Measurements from ENCODE around the gene TM4SF1.
"Not testable (repeated sequence)": the region's sequence is repeated elsewhere in the genome, so short reads cannot be mapped to it uniquely, and the experiment has no call there.

Gene TM4SF1

DNA sequence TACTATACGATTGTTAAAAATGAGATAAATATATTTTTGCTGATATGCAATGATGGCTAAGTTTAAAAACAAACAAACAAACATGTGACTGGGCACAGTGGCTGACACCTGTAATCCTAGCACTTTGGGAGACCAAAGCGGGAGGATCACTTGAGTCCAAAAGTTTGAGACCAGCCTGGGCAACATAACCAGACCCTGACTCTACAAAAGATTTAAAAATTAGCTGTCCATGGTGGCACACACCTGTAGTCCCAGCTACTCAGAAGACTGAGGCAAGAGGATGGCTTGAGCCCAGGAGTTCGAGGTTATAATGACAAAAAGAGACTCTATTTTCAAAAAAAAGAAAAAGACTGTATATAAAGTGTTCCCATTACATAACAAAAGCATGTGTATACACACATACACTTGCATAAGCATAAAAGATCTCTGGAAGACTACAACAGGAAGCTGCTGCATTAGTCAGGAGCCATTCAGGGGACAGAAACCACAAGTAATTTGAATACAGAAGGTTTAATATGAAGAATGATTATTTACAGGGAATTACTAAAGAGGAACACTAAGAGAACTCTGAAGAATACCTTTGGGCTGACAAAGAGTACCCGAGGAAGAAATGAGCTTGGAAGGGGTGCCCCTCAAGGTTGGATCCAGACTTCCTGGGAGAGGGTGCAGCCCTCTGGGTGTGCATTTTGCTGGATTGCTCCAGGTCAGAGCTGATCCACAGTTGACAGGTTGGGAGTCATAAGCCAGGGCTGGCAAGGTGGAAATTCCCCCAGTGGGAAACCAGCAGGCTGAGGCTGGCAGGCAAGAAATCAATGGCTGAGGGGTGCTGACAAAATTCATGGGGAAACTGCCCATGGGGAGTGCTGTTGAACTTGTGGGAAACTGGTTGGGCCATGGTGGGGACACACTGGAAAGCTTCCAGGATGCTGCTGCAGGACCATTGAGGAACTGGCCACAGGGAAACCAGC, 34.8 kb downstream of the TM4SF1 start:
- H3K4me3 ChIP-seq, result no peak overlapping the region
- DNase-seq (ENCODE audit: low spot score), result no peak
- no peak overlapping the region for H3K27ac ChIP-seq
- TF ChIP-seq, protein P1, sequence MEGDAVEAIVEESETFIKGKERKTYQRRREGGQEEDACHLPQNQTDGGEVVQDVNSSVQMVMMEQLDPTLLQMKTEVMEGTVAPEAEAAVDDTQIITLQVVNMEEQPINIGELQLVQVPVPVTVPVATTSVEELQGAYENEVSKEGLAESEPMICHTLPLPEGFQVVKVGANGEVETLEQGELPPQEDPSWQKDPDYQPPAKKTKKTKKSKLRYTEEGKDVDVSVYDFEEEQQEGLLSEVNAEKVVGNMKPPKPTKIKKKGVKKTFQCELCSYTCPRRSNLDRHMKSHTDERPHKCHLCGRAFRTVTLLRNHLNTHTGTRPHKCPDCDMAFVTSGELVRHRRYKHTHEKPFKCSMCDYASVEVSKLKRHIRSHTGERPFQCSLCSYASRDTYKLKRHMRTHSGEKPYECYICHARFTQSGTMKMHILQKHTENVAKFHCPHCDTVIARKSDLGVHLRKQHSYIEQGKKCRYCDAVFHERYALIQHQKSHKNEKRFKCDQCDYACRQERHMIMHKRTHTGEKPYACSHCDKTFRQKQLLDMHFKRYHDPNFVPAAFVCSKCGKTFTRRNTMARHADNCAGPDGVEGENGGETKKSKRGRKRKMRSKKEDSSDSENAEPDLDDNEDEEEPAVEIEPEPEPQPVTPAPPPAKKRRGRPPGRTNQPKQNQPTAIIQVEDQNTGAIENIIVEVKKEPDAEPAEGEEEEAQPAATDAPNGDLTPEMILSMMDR (IDR thresholded peaks at IDR 0.05), result no peak

DNA sequence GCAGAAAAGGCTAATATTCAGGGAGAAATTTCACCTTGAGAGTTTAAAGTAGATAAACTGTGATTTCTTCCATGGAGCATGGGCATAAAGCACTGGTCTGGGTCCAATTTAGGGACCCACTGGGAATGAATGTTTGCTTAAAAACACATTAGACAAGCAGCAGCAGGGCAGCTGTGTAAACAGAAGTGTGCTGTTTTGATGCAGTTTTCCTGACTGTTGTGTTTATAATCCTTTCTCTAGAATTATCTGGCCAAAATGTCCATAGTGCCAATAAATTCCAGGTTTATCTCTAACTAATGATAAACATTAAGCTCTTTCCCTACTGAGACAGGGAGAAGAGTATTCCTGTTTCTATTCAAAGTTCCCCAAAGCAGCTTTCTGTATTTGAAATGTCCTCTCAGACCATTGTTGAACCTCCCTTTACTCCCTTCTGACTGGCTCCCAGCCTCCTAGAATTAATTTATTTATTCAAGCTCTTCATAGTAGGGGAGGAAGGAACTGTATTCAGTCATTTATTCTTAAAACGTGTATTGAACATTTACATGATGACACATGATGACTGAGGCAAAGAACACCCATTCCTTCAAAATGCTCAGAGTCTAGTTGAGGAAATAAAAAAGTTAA, 37.0 kb downstream of the TM4SF1 start:
- no peak for DNase-seq (ENCODE audit: low spot score)
- TF ChIP-seq, protein P1 (IDR thresholded peaks at IDR 0.05), result no peak
- Histone ChIP-seq H3K27ac (peak overlapping the region; percentile 74 to 93), H3K4me3 (peak overlapping the region; percentile 49)

DNA sequence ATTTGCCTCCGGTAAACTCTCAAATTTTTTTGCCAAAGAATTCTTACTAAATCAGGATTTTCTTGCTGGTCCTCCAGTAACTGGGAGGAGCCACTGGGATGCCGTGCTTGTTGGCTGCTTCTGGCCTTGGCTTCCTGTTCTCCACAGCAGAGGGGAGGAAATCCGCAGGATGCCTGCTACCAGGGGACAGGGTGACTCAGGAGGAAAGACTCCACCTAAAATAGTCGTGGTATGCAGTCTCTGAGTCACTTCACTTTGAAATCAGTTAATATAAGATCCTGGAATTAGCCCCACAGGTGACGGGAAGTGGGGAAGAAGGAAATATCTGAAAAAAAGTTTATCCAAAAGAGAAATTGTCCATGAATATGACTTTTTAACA, 37.5 kb downstream of the TM4SF1 start:
- Histone ChIP-seq H3K4me3 (peak overlapping the region; percentile 49), H3K27ac (peak overlapping the region; percentile 74 to 93)
- peak; percentile 94 for DNase-seq (ENCODE audit: low spot score)
- TF ChIP-seq, protein P1 (IDR thresholded peaks at IDR 0.05), result no peak

DNA sequence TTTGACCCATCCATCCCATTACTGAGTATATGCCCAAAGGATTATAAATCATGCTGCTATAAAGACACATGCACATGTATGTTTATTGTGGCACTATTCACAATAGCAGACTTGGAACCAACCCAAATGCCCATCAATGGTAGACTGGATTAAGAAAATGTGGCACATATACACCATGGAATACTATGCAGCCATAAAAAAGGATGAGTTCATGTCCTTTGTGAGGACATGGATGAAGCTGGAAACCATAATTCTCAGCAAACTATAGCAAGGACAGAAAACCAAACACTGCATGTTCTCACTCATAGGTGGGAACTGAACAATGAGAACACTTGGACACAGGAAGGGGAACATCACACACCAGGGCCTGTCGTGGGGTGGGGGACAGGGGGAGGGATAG, 40.0 kb downstream of the TM4SF1 start:
- not testable (repeated sequence) for H3K27ac ChIP-seq; H3K4me3 ChIP-seq; DNase-seq (ENCODE audit: low spot score)

DNA sequence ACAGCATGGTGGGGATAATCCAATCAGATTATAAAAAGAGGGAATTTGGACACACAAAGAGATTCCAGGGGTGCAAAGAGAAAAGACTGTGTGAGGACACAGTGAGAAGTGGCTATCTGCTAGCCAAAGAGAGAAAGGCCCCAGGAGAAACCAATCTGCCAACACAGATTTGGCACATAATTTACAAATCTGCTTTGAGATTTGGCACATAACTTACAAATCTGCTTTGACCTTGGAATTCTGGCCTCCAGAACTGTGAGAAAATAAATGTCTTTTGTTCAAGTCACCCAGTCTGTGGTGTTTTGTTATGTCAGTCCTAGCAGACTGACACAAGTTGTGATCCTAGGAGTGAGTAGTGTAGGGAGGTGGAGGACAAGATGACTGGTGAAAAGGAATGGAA, 40.5 kb downstream of the TM4SF1 start:
- H3K27ac ChIP-seq, result no peak overlapping the region
- TF ChIP-seq, protein P1 (IDR thresholded peaks at IDR 0.05), result no peak
- DNase-seq (ENCODE audit: low spot score), result no peak

DNA sequence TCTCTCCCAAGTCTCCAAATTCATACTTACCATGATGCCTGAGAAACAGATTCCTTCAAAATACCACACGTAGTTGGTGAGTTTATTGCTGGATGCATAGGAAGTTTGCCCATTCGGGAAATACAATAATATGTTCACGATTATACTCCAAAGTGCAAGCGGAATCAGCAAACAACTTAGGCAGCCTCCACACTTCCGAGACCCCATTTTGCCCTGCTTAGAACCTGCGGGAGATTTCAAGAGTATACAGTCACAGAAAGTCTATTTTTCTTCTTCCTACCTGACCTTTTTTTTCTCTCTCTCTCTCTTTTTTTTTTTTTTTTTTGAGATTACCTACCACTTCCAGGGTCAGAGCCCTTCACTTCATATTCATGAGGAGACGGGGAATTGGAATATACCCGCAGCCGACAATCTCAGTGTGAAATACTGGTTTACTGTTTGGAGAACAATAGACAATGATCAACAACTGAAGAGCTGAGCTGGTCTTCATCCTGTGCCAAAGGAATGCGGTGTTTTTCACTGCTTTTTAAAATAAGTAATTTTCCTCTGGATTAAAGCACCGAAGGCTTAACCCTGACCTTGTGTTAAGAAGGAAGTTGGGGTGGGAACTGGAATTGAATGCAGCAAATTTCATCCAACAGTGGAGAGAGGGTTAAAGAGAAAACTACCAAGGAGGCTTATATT, 44.1 kb downstream of the TM4SF1 start, which contains the start of gene TM4SF18:
TM4SF18 (minus strand) TSS at position 461 of the 684 bp plus-strand sequence; CDS start at position 207, 254 bp downstream.
- peak within 1 kb of the TSS in 1 of 2 donors; percentile 27 for H3K27ac ChIP-seq
- TF ChIP-seq, protein P1 (IDR thresholded peaks at IDR 0.05), result no peak
- DNase-seq (ENCODE audit: low spot score), result no peak
- H3K4me3 ChIP-seq, result peak within 1 kb of the TSS; percentile 23

More for the DNA sequence above, 40.5 kb downstream of the TM4SF1 start:
- no peak overlapping the region for H3K4me3 ChIP-seq

DNA sequence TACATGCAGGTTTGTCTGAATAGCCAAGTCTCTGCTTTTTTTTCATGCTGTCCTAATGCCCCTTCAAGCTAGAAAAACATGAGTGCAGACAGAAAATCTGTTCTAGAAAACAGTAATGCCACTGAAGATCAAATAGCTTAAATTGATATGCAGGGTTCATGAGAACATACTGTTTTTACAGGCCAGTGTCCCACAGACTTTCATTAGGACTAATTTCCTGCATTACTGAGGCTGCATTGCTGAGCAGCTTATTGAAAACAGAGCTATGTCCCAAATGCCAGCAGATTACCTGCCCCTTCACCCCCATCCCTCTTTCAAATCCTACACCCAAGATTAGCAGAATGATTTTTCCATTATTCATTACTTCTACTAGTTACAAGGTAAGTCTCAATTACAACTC, 44.7 kb downstream of the TM4SF1 start:
- TF ChIP-seq, protein P1 (IDR thresholded peaks at IDR 0.05), result no peak
- Histone ChIP-seq H3K4me3 (peak overlapping the region; percentile 23), H3K27ac (peak overlapping the region in 1 of 2 donors; percentile 27)
- no peak for DNase-seq (ENCODE audit: low spot score)
